Activated B cell treated with CpG ODN at 0.5 μM for 24 hours (primary cell): ENCODE measurements around the gene GRN. TPM values are rescaled to one million over a fixed set of nuclear protein-coding genes. Genes with fewer than 3 reads are reported as not detected.

ENCODE experiments used
- ATAC-seq: fragments of 200-7000 bp; cut with Tn5 transposase; one replicate; pipeline ENCODE4 v1.10.0; 2021; ENCODE audit warnings: low read depth, mild to moderate bottlenecking, moderate library complexity
- CTCF ChIA-PET: fragments of 350-600 bp; sonication (Branson Sonifier 250); formaldehyde crosslinking; loops from one replicate; lab custom pipeline; 2021; ENCODE audit warnings: antibody characterized with exemption; lab: Charles Lee
- POLR2A ChIA-PET: fragments of 350-600 bp; sonication (Branson Sonifier 250); formaldehyde crosslinking; loops from one replicate; lab custom pipeline; 2021; ENCODE audit warnings: antibody characterized with exemption; lab: Charles Lee
- DNase-seq: peaks from one replicate; pipeline ENCODE4 v3.0.0; 2022
- H3K27ac Mint-ChIP-seq: one replicate; pipeline ENCODE4 v1.8.0; 2020; ENCODE audit warnings: mixed read lengths
- H3K27me3 Mint-ChIP-seq: one replicate; pipeline ENCODE4 v1.8.0; 2021; ENCODE audit warnings: mixed read lengths
- H3K36me3 Mint-ChIP-seq: one replicate; pipeline ENCODE4 v1.8.0; 2021; ENCODE audit warnings: low read depth, mixed read lengths
- H3K4me1 Mint-ChIP-seq: one replicate; pipeline ENCODE4 v1.8.0; 2021; ENCODE audit warnings: mixed read lengths
- H3K4me3 Mint-ChIP-seq: one replicate; pipeline ENCODE4 v1.8.0; 2020; ENCODE audit warnings: mild to moderate bottlenecking, mixed read lengths
- H3K9me3 Mint-ChIP-seq: one replicate; pipeline ENCODE4 v1.8.0; 2020; ENCODE audit warnings: mixed read lengths
- intact Hi-C: fragments of 100-400 bp; cut with micrococcal nuclease; formaldehyde crosslinking; loops from one replicate; pipeline ENCODE4 v1.15.1; 2024
- total RNA-seq: library from RNA; stranded (reverse); gene quantifications from 2 replicates; pipeline ENCODE4 v1.2.3, GENCODE V29; 2022
- TF ChIP-seq, protein P1 (sequence below): fragments of 200-600 bp; IDR thresholded peaks from one replicate; pipeline ENCODE4 v1.8.0; 2022; ENCODE audit warnings: antibody characterized with exemption, mild to moderate bottlenecking

GRN gene
- total RNA-seq, 1 donor from 2014 or later: 250 TPM

DNA sequence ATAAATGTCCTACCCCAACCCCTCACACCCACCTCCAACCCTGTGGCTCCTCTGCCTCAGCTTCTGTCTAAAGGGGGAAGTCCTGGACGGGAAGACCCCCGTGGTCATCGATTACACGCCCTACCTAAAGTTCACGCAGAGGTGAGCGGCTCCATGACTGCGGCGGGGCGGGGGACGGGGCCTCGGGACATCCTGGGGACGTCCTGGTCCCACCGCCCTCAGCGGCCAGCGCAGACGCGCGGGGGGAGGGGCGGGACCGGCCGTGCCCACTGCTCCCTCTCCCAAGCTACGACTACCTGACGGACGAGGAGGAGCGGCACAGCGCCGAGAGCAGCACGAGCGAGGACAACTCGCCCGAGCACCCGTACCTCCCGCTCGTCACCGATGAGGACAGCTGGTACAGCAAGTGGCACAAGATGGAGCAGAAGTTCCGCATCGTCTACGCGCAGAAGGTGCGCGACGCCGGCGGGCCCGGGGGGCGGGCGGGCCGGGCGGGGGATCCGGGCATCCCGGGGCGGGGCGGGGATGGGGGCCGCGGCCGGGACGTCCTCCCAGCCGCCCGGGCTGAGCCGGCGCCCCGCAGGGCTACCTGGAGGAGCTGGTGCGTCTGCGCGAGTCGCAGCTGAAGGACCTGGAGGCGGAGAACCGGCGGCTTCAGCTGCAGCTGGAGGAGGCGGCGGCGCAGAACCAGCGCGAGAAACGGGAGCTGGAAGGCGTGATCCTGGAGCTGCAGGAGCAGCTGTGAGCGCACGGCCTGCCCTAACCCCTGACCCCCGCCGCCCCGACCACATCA lies 30.0 kb upstream of the GRN start:
- peaks cover 39% of the 10 kb centered on the region for H3K27me3 Mint-ChIP-seq
- H3K36me3 Mint-ChIP-seq: peaks cover 9% of the 10 kb centered on the region
- H3K4me1 Mint-ChIP-seq: peaks cover 17% of the 10 kb centered on the region
- intact Hi-C loops: loop anchor here (5.0 kb wide), 1 partner anchor 37 kb away; no protein-coding TSS in a partner anchor
- H3K9me3 Mint-ChIP-seq: peaks cover 2% of the 10 kb centered on the region
- H3K4me3 Mint-ChIP-seq: peak overlapping the region; percentile 66
- DNase-seq: no peak
- TF ChIP-seq, protein P1, sequence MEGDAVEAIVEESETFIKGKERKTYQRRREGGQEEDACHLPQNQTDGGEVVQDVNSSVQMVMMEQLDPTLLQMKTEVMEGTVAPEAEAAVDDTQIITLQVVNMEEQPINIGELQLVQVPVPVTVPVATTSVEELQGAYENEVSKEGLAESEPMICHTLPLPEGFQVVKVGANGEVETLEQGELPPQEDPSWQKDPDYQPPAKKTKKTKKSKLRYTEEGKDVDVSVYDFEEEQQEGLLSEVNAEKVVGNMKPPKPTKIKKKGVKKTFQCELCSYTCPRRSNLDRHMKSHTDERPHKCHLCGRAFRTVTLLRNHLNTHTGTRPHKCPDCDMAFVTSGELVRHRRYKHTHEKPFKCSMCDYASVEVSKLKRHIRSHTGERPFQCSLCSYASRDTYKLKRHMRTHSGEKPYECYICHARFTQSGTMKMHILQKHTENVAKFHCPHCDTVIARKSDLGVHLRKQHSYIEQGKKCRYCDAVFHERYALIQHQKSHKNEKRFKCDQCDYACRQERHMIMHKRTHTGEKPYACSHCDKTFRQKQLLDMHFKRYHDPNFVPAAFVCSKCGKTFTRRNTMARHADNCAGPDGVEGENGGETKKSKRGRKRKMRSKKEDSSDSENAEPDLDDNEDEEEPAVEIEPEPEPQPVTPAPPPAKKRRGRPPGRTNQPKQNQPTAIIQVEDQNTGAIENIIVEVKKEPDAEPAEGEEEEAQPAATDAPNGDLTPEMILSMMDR: no peak
- CTCF ChIA-PET: interaction anchor here (0.7 kb wide), 1 partner anchor 93 kb away, joined by 3 read pairs; no protein-coding TSS in a partner anchor
- no peak overlapping the region for H3K27ac Mint-ChIP-seq
- ATAC-seq: peak; percentile 63
- POLR2A ChIA-PET: interaction anchor here (0.6 to 2.5 kb wide), 4 partner anchors 9 to 94 kb away, joined by 3 to 24 read pairs (median 4); partner anchors contain the start of gene SLC25A39

DNA sequence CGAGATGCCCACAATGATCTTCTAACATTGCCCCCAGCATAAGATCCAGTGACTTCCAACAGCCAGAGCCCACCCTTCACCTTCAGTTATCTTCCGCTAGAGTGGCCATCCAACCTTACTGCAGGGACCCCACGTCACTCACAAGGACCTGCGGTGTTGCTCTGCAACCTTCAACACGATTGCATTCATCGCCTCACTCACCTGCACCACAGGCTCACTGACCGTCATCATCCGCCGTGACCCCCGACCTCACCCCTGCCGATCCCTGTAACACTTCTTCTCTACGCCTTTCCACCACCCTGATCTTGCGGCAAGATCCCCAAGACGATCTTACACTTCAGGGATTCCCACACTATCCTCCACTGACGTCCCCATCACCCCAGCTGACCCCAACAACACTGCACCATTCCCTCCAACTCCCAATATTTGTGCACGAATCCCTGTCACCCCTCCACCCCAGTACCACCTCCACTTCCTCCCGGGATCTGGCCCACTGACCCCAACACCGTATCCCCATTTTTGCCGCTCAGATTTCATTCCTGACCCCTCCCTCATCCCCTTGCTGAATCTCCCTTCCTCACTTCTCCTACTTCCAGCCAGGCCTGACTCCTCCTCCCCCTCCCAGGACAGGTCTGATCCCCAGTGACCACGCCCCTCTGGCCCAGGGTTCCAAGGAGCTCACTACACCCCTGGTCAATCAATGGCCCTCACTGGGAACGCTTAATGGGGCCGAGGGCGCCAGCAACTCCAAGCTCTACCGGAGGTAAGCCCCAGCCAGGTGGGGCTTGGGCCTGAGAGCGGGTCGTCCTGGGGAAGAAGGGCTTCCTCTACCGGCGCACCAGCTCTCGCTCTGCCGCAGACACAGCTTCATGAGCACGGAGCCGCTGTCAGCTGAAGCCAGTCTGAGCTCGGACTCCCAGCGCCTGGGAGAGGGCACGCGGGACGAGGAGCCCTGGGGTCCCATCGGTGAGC lies 29.1 kb upstream of the GRN start:
- ChIA-PET CTCF (interaction anchor here (0.7 to 1.6 kb wide), 2 partner anchors 44 to 106 kb away, joined by 3 to 8 read pairs; no protein-coding TSS in a partner anchor), POLR2A (interaction anchor here (0.6 to 2.5 kb wide), 5 partner anchors 8 to 95 kb away, joined by 3 to 24 read pairs (median 3); partner anchors contain the start of gene SLC25A39)
- Mint-ChIP-seq H3K4me1 (peaks cover 14% of the 10 kb centered on the region), H3K4me3 (peak overlapping the region; percentile 57), H3K27me3 (peaks cover 37% of the 10 kb centered on the region), H3K36me3 (peaks cover 19% of the 10 kb centered on the region), H3K9me3 (peaks cover 2% of the 10 kb centered on the region), H3K27ac (no peak overlapping the region)
- intact Hi-C loops: loop anchor here (5.0 kb wide), 1 partner anchor 36 kb away; no protein-coding TSS in a partner anchor
- DNase-seq (no peak), ATAC-seq (no peak)
- TF ChIP-seq, protein P1: no peak

DNA sequence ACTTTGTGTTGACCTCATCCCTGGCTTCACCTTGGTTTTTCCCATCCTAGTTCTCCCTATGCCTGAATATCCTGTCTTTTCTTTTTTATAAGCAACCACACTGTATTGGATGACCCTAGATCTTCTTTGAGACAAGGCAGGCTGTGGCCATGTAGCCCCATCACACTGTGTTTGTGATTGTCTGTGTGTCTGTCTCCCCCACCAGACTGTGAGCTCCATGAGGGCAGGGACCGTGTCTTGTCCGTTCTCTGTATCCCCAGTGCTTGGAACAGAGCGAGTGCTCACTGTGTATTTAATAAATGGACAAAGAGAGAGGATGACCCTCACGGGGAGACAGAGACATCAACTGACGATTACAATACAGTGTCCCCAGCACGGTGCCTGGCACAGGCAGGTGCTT lies 27.6 kb upstream of the GRN start:
- Mint-ChIP-seq H3K9me3 (peaks cover 2% of the 10 kb centered on the region), H3K27ac (no peak overlapping the region), H3K27me3 (peaks cover 34% of the 10 kb centered on the region), H3K4me3 (peak overlapping the region; percentile 8), H3K36me3 (peaks cover 34% of the 10 kb centered on the region), H3K4me1 (peaks cover 14% of the 10 kb centered on the region)
- ATAC-seq (no peak), DNase-seq (no peak)
- POLR2A ChIA-PET: interaction anchor here (1.6 kb wide), 1 partner anchor 8 kb away, joined by 3 read pairs; no protein-coding TSS in a partner anchor
- CTCF ChIA-PET: interaction anchor here (1.6 kb wide), 1 partner anchor 107 kb away, joined by 8 read pairs; no protein-coding TSS in a partner anchor
- intact Hi-C loops: loop anchor here (5.0 kb wide), 1 partner anchor 35 kb away; no protein-coding TSS in a partner anchor
- TF ChIP-seq, protein P1: no peak

DNA sequence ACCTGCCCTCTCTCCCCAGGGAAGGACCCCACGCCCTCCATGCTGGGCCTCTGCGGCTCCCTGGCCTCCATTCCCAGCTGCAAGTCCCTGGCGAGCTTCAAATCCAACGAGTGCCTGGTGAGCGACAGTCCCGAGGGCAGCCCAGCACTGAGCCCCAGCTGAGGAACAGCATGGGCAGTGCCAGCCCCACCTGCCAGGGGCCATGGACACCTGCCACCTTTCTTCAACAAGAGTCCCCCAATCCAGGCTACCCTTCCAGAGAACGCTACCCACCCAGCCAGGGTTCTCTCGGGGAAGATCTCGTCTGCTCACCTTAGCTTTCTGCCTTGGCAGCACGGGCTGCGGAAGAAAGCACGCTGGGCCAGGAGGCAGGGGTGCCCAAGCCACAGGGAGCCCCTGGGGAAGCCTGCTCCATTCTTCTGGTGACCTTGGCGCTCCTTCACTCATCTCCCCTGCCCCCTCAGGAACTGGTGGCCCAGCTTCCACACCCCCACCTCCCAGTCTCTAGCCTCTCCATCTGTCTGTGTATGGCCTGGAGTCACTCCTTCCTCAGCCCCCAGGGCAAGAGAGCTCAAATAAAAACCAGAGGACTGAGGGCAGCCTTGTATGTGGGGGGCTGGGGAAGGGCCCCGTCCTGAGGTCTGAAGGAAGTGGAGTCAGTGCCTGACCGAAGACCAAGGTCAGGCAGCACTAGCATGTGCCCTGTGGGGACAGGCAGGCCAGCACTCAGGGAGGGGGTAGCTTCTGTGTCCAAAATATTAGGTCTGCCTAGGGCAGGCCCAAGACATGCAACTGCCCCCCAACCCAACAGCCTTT lies 26.8 kb upstream of the GRN start:
- Mint-ChIP-seq H3K4me1 (peaks cover 19% of the 10 kb centered on the region), H3K27me3 (peaks cover 27% of the 10 kb centered on the region), H3K27ac (no peak overlapping the region), H3K36me3 (peaks cover 34% of the 10 kb centered on the region), H3K4me3 (no peak overlapping the region), H3K9me3 (peaks cover 2% of the 10 kb centered on the region)
- CTCF ChIA-PET: interaction anchor here (1.2 kb wide), 1 partner anchor 13 kb away, joined by 3 read pairs; no protein-coding TSS in a partner anchor
- POLR2A ChIA-PET: interaction anchor here (1.2 kb wide), 1 partner anchor 9 kb away, joined by 3 read pairs; no protein-coding TSS in a partner anchor
- ATAC-seq (no peak), DNase-seq (no peak)
- intact Hi-C loops: loop anchor here (5.0 kb wide), 1 partner anchor 34 kb away; no protein-coding TSS in a partner anchor
- TF ChIP-seq, protein P1: no peak
